ENCODE data around the gene CLCN2.

DNA sequence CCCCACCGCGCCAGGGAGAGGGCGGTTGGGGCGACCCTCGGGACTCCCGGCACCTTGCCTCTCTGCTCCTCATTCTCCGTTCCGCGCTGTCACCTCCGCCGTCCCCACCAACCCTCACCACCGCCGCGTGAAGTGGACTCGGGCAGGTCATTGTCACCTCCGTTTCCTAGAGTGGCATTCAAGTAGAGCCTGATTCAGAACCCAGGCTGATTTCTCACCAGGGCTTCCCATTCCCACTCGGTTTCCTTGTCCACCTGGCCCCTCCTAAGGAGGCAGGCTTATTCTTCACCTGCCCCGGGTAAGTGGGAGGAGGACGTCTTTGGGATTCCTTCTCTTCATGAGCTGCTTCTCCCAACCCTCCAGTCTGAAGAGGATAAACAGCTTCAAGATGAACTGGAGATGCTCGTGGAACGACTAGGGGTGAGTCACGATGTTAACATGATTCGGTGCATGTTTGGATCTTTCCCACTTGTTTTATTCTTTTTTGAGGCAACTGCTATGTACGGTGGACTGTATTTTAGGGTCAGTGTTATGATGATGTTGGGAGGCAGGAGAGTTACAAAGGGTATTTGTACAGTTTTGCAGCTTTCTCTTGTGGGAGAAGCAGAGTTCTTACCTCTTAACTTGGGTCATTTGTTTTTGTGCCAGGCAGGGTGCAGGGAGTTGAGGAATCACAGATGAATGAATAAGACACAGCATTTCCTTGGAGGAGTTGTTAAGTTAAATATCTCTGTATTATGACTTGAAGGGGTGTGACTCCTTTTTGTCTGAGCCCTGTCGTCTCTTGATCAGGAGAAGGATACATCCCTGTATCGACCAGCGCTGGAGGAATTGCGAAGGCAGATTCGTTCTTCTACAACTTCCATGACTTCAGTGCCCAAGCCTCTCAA lies 61.7 kb downstream of the CLCN2 start:
- TF ChIP-seq POLR2A (IDR thresholded peaks at IDR 0.05): no peak
- TF ChIP-seq, protein P1, sequence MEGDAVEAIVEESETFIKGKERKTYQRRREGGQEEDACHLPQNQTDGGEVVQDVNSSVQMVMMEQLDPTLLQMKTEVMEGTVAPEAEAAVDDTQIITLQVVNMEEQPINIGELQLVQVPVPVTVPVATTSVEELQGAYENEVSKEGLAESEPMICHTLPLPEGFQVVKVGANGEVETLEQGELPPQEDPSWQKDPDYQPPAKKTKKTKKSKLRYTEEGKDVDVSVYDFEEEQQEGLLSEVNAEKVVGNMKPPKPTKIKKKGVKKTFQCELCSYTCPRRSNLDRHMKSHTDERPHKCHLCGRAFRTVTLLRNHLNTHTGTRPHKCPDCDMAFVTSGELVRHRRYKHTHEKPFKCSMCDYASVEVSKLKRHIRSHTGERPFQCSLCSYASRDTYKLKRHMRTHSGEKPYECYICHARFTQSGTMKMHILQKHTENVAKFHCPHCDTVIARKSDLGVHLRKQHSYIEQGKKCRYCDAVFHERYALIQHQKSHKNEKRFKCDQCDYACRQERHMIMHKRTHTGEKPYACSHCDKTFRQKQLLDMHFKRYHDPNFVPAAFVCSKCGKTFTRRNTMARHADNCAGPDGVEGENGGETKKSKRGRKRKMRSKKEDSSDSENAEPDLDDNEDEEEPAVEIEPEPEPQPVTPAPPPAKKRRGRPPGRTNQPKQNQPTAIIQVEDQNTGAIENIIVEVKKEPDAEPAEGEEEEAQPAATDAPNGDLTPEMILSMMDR (IDR thresholded peaks at IDR 0.05): no peak
